Endothelial cell (in vitro differentiated cells): ENCODE data around the gene ANAPC2. TPM values are rescaled to one million over a fixed set of nuclear protein-coding genes. Genes with fewer than 3 reads are reported as not detected.

Experiments used
- DNase-seq: peaks from one replicate; pipeline ENCODE4 v3.0.0; 2021; ENCODE audit warnings: low spot score
- H3K27ac Mint-ChIP-seq: one replicate; pipeline ENCODE4 v1.8.0; 2021; ENCODE audit warnings: mixed read lengths, inconsistent platforms; ENCODE audit not compliant: unreplicated experiment
- H3K27me3 Mint-ChIP-seq: one replicate; pipeline ENCODE4 v1.8.0; 2021; ENCODE audit warnings: mild to moderate bottlenecking, moderate library complexity, mixed read lengths, inconsistent platforms; ENCODE audit not compliant: unreplicated experiment
- H3K36me3 Mint-ChIP-seq: one replicate; pipeline ENCODE4 v1.8.0; 2021; ENCODE audit warnings: mild to moderate bottlenecking, low read depth, mixed read lengths, inconsistent platforms; ENCODE audit not compliant: unreplicated experiment
- H3K4me1 Mint-ChIP-seq: one replicate; pipeline ENCODE4 v1.8.0; 2021; ENCODE audit warnings: mild to moderate bottlenecking, mixed read lengths, inconsistent platforms; ENCODE audit not compliant: unreplicated experiment
- H3K4me3 Mint-ChIP-seq: one replicate; pipeline ENCODE4 v1.8.0; 2021; ENCODE audit warnings: mild to moderate bottlenecking, mixed read lengths, inconsistent platforms; ENCODE audit not compliant: unreplicated experiment
- H3K9me3 Mint-ChIP-seq: one replicate; pipeline ENCODE4 v1.8.0; 2021; ENCODE audit warnings: mixed read lengths, inconsistent platforms; ENCODE audit not compliant: unreplicated experiment
- total RNA-seq: library from RNA; stranded (reverse); fragmentation: NEBNext Ultra II Directional; extraction: Animal tissue kit (Norgen Biotek cat#: 25700); gene quantifications from one replicate; pipeline ENCODE4 v1.2.1, GENCODE V29; 2021; ENCODE audit not compliant: unreplicated experiment
- TF ChIP-seq, protein P1 (sequence below): fragments of 200-600 bp; sonication (generic); IDR thresholded peaks from one replicate; pipeline ENCODE4 v1.5.0; 2021; ENCODE audit warnings: antibody characterized with exemption; ENCODE audit not compliant: unreplicated experiment

The ANAPC2 gene
- total RNA-seq, 1 donor from 2014 or later: 76.8 TPM

DNA sequence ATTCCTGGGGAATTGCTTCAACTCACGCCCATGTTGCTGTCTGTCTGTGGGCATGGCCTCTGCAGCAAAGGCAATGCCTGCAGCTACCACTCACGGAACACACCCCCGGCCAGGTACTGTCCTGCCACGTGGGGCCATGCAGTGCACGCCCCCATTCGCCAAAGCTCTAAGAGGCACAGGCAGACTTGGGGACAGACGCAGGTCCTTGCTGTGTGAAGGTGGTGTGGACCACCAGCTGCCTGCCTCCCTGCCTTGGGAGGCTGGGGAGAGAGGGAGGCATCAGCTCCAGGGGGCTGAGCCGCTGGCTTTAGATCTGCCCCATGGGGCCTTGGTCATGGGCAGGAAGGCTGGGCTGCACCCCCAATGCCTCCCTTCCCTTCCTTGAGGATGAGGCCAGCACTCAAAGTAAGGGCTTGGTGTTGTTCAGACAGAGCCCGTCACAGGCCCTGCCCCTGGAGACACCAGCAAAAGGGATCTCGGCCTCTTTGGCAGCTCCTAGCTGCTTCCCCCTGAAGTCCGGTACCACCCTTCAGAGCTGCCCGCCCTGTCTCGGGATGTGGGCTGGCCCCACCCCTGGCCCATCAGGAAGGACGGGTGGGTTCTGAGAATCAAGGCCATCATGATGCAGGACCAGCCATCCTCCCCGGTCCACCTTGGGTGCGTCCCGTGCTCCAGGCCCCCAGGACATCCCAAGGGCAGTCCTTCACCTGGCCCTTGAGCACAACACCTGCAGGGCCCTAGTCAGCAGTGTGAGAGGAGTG, 47.1 kb downstream of the ANAPC2 start:
- H3K4me3 Mint-ChIP-seq: no peak overlapping the region
- H3K27ac Mint-ChIP-seq: no peak overlapping the region
- H3K4me1 Mint-ChIP-seq: peaks cover 3% of the 10 kb centered on the region
- peaks cover 4% of the 10 kb centered on the region for H3K36me3 Mint-ChIP-seq
- TF ChIP-seq, protein P1, sequence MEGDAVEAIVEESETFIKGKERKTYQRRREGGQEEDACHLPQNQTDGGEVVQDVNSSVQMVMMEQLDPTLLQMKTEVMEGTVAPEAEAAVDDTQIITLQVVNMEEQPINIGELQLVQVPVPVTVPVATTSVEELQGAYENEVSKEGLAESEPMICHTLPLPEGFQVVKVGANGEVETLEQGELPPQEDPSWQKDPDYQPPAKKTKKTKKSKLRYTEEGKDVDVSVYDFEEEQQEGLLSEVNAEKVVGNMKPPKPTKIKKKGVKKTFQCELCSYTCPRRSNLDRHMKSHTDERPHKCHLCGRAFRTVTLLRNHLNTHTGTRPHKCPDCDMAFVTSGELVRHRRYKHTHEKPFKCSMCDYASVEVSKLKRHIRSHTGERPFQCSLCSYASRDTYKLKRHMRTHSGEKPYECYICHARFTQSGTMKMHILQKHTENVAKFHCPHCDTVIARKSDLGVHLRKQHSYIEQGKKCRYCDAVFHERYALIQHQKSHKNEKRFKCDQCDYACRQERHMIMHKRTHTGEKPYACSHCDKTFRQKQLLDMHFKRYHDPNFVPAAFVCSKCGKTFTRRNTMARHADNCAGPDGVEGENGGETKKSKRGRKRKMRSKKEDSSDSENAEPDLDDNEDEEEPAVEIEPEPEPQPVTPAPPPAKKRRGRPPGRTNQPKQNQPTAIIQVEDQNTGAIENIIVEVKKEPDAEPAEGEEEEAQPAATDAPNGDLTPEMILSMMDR: no peak
- H3K9me3 Mint-ChIP-seq: no peaks in the 10 kb centered on the region
- no peak for DNase-seq
- peaks cover 34% of the 10 kb centered on the region for H3K27me3 Mint-ChIP-seq

DNA sequence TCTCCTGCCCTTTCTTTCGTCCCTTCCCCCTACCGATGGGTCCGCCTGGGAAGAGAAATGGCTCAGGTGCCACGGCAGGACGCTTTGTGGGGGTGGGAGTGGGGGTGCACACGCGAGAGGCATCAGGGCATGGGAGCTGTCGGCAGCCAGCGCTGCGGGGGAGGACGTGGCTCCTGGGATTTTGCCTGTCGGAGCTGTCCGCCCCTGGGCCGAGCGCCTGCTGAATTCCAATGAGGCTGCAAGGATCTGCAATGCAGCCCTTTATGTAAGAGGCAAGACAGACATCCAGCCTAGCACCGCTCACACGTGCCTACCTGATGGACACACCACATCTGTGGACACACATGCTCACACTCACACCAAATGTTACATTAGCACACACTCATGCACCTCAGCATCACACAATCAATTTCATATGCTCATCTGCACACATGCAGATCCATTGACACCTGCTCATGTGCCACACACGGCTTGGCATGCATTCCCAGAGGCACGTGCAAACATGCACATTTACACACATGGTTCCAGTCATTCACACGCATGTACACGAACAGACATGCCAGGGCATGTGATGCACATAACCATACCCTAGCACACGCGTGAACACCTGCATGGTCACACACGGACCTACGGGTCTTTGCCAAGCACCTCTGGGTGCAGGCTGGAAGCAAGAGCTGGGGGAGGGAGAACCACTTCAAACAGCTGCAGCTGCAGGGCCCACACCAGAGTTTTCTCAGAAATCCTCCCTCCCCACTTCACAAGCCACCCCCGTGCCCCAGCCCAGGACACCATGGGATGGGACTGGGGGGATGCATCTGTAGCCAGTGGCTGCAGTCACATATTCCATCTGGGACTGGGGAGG, 48.0 kb downstream of the ANAPC2 start:
- no peaks in the 10 kb centered on the region for H3K9me3 Mint-ChIP-seq
- H3K4me3 Mint-ChIP-seq: peak overlapping the region; percentile 35
- no peak overlapping the region for H3K27ac Mint-ChIP-seq
- DNase-seq: no peak
- H3K36me3 Mint-ChIP-seq: peaks cover 4% of the 10 kb centered on the region
- peaks cover 3% of the 10 kb centered on the region for H3K4me1 Mint-ChIP-seq
- TF ChIP-seq, protein P1: no peak
- peaks cover 36% of the 10 kb centered on the region for H3K27me3 Mint-ChIP-seq

DNA sequence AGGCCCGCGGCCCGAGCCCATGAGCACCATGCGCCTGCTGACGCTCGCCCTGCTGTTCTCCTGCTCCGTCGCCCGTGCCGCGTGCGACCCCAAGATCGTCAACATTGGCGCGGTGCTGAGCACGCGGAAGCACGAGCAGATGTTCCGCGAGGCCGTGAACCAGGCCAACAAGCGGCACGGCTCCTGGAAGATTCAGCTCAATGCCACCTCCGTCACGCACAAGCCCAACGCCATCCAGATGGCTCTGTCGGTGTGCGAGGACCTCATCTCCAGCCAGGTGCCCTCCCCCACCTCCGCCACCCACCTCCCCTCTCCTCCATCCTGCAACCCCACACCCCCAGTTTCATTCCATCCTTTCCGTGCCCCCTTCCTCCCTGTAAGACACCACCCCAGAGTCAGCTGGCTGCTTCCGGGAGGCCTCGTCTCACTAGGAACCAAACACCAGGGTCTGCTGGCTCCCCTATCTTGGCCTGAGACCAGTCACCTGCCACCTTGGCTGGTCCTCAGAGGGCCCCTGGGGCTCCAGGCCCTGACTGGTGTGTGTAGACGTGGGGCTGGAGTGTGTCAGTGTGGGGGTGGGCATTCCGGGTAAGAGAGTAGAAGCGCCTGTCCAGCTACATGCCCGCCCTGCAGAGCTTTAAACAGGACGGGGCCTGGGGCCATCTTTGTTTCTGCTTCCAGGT, 48.8 kb downstream of the ANAPC2 start:
- Mint-ChIP-seq H3K27me3 (peaks cover 36% of the 10 kb centered on the region), H3K4me1 (peaks cover 3% of the 10 kb centered on the region), H3K4me3 (no peak overlapping the region), H3K27ac (no peak overlapping the region), H3K9me3 (no peaks in the 10 kb centered on the region), H3K36me3 (peaks cover 4% of the 10 kb centered on the region)
- no peak for DNase-seq
- TF ChIP-seq, protein P1: no peak

DNA sequence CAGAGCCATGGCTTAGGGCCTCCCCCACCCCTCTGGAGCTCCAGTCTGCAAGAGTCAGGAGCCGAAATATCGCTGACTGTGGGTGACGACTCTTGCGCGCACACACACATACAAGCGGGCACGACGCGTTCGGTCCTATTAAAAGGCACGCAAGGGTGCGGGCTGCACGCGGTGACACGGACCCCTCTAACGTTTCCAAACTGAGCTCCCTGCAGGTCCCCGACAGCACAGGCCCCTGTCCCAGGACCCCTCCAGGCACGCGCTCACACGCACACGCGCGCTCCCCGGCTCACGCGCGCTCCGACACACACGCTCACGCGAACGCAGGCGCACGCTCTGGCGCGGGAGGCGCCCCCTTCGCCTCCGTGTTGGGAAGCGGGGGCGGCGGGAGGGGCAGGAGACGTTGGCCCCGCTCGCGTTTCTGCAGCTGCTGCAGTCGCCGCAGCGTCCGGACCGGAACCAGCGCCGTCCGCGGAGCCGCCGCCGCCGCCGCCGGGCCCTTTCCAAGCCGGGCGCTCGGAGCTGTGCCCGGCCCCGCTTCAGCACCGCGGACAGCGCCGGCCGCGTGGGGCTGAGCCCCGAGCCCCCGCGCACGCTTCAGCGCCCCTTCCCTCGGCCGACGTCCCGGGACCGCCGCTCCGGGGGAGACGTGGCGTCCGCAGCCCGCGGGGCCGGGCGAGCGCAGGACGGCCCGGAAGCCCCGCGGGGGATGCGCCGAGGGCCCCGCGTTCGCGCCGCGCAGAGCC, 49.5 kb downstream of the ANAPC2 start, which contains the start of gene GRIN1:
Gene GRIN1 (plus strand): TSS at position 433 of the 746 bp plus-strand sequence. CDS start 333 bp downstream, outside the sequence.
- H3K36me3 Mint-ChIP-seq: peaks cover 4% of the 10 kb centered on the region
- peaks cover 3% of the 10 kb centered on the region for H3K4me1 Mint-ChIP-seq
- H3K9me3 Mint-ChIP-seq: no peaks in the 10 kb centered on the region

More for the DNA sequence above, 49.5 kb downstream of the ANAPC2 start, which contains the start of gene GRIN1:
- no peak within 1 kb of the TSS for H3K4me3 Mint-ChIP-seq
- H3K27me3 Mint-ChIP-seq: peaks cover 34% of the 10 kb centered on the region
- no peak within 1 kb of the TSS for H3K27ac Mint-ChIP-seq
- TF ChIP-seq, protein P1: no peak
- peak; percentile 65 for DNase-seq
